CD4-positive, CD25-positive, alpha-beta regulatory T cell (primary cell): Measurements from ENCODE around the gene FAM171A2. TPM values are rescaled to one million over a fixed set of nuclear protein-coding genes. Genes with fewer than 3 reads are reported as not detected.

Experiments
- ATAC-seq, 2 donors: fragments of 150-1000 bp; cut with Tn5 transposase; one replicate each; pipeline ENCODE4 v1.10.0; 2021; ENCODE audit warnings: low read depth in 2 of 2, moderate number of reproducible peaks in 2 of 2, moderate library complexity in 1 of 2
- DNase-seq, 3 donors: peaks; one replicate each; pipeline versions ENCODE4 v3.0.0 to v3.0.0-alpha.2; 2012 to 2022; ENCODE audit warnings: mixed read lengths in 1 of 3
- H3K27ac ChIP-seq: one replicate; pipeline ENCODE4 v1.7.0; 2013; ENCODE audit warnings: mild to moderate bottlenecking, low read length; ENCODE audit not compliant: insufficient read depth, poor library complexity, severe bottlenecking
- H3K27me3 ChIP-seq: one replicate; pipeline ENCODE4 v1.7.0; 2013; ENCODE audit warnings: low read length; ENCODE audit not compliant: control insufficient read depth, insufficient read depth
- H3K36me3 ChIP-seq: one replicate; pipeline ENCODE4 v1.7.0; 2013; ENCODE audit warnings: mild to moderate bottlenecking, low read length, moderate library complexity; ENCODE audit not compliant: control insufficient read depth, insufficient read depth
- H3K4me1 ChIP-seq: 2 replicates; pipeline ENCODE4 v1.7.0; 2013; ENCODE audit warnings: mild to moderate bottlenecking, low read length; ENCODE audit not compliant: insufficient read depth, control insufficient read depth, poor library complexity, severe bottlenecking
- H3K4me3 ChIP-seq: one replicate; pipeline ENCODE4 v1.7.0; 2013; ENCODE audit warnings: low read depth, mild to moderate bottlenecking, low read length, moderate library complexity
- H3K9me3 ChIP-seq, 2 experiments: 1 replicate in 1 of 2; 2 replicates in 1 of 2; pipeline ENCODE4 v1.7.0; 2013; ENCODE audit warnings: low read length in 2 of 2, mild to moderate bottlenecking in 1 of 2, moderate library complexity in 1 of 2; ENCODE audit not compliant: control insufficient read depth in 2 of 2
- H3K27ac Mint-ChIP-seq, 3 donors: one replicate each; pipeline ENCODE4 v1.8.0; 2020 to 2022; ENCODE audit warnings: mild to moderate bottlenecking in 3 of 3, mixed read lengths in 3 of 3, moderate library complexity in 2 of 3
- H3K27me3 Mint-ChIP-seq: one replicate; pipeline ENCODE4 v1.8.0; 2022; ENCODE audit warnings: mild to moderate bottlenecking, mixed read lengths
- H3K36me3 Mint-ChIP-seq: one replicate; pipeline ENCODE4 v1.8.0; 2020; ENCODE audit warnings: mixed read lengths
- H3K4me1 Mint-ChIP-seq, 4 donors: one replicate each; pipeline ENCODE4 v1.8.0; 2020 to 2022; ENCODE audit warnings: mixed read lengths in 4 of 4, mild to moderate bottlenecking in 1 of 4
- H3K4me3 Mint-ChIP-seq, 4 donors: one replicate each; pipeline ENCODE4 v1.8.0; 2020 to 2022; ENCODE audit warnings: mild to moderate bottlenecking in 4 of 4, mixed read lengths in 4 of 4, moderate library complexity in 3 of 4
- H3K9me3 Mint-ChIP-seq, 7 donors: one replicate each; pipeline ENCODE4 v1.8.0; 2020 to 2022; ENCODE audit warnings: mixed read lengths in 7 of 7, mild to moderate bottlenecking in 3 of 7, moderate library complexity in 2 of 7
- polyA plus RNA-seq, 4 donors: library from polyadenylated mRNA; unstranded; fragments of 300-500 nt; fragmentation: Illumina TruSeq; gene quantifications; one replicate each; pipeline ENCODE4 v1.2.3, GENCODE V29; 2021
- total RNA-seq: library from RNA; stranded (reverse); gene quantifications from one replicate; pipeline ENCODE4 v1.2.3, GENCODE V29; 2022

FAM171A2 gene
- total and polyA plus RNA-seq, 5 donors from 2014 or later = 0.07 to 0.25 (median 0.09) TPM; not detected in 2

DNA sequence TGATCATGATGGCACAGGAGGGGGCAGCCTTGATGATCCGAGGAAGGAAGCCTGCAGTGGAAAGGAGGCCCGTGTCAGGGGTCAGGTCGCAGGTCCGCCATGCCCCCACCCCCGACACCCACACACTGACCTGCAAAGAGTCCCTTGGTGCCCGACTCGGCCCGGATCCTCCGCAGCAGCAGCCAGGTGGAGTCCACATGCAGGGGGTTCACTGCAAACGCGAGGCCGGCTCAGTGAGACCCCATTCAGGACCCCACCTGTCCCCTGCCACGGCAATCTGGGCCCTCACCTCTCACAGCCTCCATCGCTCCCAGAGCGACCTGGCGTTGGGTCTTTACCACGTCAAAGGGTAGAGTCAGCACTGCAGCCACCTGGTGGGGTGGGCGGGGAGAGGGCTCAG lies 43.6 kb downstream of the FAM171A2 start:
- peaks cover 0 to 8% (median 0%) of the 10 kb centered on the region in 7 donors for H3K9me3 Mint-ChIP-seq
- Histone ChIP-seq H3K4me3 (no peak overlapping the region), H3K27ac (no peak overlapping the region), H3K36me3 (peaks cover 21% of the 10 kb centered on the region), H3K9me3 (no peaks in the 10 kb centered on the region), H3K27me3 (peaks cover 5% of the 10 kb centered on the region), H3K4me1 (peaks cover 18% of the 10 kb centered on the region)
- ATAC-seq = no peak
- H3K27ac Mint-ChIP-seq = no peak overlapping the region
- peaks cover 0 to 38% (median 9%) of the 10 kb centered on the region in 4 donors for H3K4me1 Mint-ChIP-seq
- peaks cover 18% of the 10 kb centered on the region for H3K27me3 Mint-ChIP-seq
- no peak overlapping the region for H3K4me3 Mint-ChIP-seq
- DNase-seq = no peak
- H3K36me3 Mint-ChIP-seq = peaks cover 4% of the 10 kb centered on the region

DNA sequence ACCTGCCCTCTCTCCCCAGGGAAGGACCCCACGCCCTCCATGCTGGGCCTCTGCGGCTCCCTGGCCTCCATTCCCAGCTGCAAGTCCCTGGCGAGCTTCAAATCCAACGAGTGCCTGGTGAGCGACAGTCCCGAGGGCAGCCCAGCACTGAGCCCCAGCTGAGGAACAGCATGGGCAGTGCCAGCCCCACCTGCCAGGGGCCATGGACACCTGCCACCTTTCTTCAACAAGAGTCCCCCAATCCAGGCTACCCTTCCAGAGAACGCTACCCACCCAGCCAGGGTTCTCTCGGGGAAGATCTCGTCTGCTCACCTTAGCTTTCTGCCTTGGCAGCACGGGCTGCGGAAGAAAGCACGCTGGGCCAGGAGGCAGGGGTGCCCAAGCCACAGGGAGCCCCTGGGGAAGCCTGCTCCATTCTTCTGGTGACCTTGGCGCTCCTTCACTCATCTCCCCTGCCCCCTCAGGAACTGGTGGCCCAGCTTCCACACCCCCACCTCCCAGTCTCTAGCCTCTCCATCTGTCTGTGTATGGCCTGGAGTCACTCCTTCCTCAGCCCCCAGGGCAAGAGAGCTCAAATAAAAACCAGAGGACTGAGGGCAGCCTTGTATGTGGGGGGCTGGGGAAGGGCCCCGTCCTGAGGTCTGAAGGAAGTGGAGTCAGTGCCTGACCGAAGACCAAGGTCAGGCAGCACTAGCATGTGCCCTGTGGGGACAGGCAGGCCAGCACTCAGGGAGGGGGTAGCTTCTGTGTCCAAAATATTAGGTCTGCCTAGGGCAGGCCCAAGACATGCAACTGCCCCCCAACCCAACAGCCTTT lies 45.4 kb downstream of the FAM171A2 start:
- Mint-ChIP-seq H3K9me3 (peaks cover 0 to 8% (median 0%) of the 10 kb centered on the region in 7 donors), H3K36me3 (peaks cover 4% of the 10 kb centered on the region), H3K4me3 (peak overlapping the region in 1 of 4 donors; percentile 38), H3K4me1 (peaks cover 0 to 32% (median 9%) of the 10 kb centered on the region in 4 donors), H3K27ac (peak overlapping the region in 1 of 3 donors; percentile 67), H3K27me3 (peaks cover 21% of the 10 kb centered on the region)
- ATAC-seq (no peak), DNase-seq (no peak)
- H3K36me3 ChIP-seq = peaks cover 21% of the 10 kb centered on the region
- no peak overlapping the region for H3K4me3 ChIP-seq
- no peak overlapping the region for H3K27ac ChIP-seq
- H3K9me3 ChIP-seq = no peaks in the 10 kb centered on the region
- H3K4me1 ChIP-seq = peaks cover 12% of the 10 kb centered on the region
- peaks cover 10% of the 10 kb centered on the region for H3K27me3 ChIP-seq

DNA sequence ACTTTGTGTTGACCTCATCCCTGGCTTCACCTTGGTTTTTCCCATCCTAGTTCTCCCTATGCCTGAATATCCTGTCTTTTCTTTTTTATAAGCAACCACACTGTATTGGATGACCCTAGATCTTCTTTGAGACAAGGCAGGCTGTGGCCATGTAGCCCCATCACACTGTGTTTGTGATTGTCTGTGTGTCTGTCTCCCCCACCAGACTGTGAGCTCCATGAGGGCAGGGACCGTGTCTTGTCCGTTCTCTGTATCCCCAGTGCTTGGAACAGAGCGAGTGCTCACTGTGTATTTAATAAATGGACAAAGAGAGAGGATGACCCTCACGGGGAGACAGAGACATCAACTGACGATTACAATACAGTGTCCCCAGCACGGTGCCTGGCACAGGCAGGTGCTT lies 46.1 kb downstream of the FAM171A2 start:
- Histone ChIP-seq H3K9me3 (no peaks in the 10 kb centered on the region), H3K4me3 (no peak overlapping the region), H3K27me3 (peaks cover 10% of the 10 kb centered on the region), H3K4me1 (peaks cover 12% of the 10 kb centered on the region), H3K36me3 (peaks cover 21% of the 10 kb centered on the region), H3K27ac (no peak overlapping the region)
- Mint-ChIP-seq H3K27ac (no peak overlapping the region), H3K36me3 (peaks cover 4% of the 10 kb centered on the region), H3K4me1 (peaks cover 0 to 26% (median 9%) of the 10 kb centered on the region in 4 donors), H3K9me3 (peaks cover 0 to 8% (median 0%) of the 10 kb centered on the region in 7 donors), H3K27me3 (peaks cover 27% of the 10 kb centered on the region), H3K4me3 (peak overlapping the region in 3 of 4 donors; percentile 62 to 84 (median 73))
- DNase-seq (no peak), ATAC-seq (no peak)

DNA sequence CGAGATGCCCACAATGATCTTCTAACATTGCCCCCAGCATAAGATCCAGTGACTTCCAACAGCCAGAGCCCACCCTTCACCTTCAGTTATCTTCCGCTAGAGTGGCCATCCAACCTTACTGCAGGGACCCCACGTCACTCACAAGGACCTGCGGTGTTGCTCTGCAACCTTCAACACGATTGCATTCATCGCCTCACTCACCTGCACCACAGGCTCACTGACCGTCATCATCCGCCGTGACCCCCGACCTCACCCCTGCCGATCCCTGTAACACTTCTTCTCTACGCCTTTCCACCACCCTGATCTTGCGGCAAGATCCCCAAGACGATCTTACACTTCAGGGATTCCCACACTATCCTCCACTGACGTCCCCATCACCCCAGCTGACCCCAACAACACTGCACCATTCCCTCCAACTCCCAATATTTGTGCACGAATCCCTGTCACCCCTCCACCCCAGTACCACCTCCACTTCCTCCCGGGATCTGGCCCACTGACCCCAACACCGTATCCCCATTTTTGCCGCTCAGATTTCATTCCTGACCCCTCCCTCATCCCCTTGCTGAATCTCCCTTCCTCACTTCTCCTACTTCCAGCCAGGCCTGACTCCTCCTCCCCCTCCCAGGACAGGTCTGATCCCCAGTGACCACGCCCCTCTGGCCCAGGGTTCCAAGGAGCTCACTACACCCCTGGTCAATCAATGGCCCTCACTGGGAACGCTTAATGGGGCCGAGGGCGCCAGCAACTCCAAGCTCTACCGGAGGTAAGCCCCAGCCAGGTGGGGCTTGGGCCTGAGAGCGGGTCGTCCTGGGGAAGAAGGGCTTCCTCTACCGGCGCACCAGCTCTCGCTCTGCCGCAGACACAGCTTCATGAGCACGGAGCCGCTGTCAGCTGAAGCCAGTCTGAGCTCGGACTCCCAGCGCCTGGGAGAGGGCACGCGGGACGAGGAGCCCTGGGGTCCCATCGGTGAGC lies 47.6 kb downstream of the FAM171A2 start:
- DNase-seq (no peak), ATAC-seq (no peak)
- no peak overlapping the region for H3K4me3 ChIP-seq
- peaks cover 13% of the 10 kb centered on the region for H3K36me3 ChIP-seq
- Mint-ChIP-seq H3K27ac (peak overlapping the region in 1 of 3 donors; percentile 52), H3K9me3 (peaks cover 0 to 11% (median 0%) of the 10 kb centered on the region in 7 donors), H3K36me3 (peaks cover 4% of the 10 kb centered on the region), H3K4me1 (peaks cover 0 to 20% (median 9%) of the 10 kb centered on the region in 4 donors), H3K27me3 (peaks cover 31% of the 10 kb centered on the region), H3K4me3 (peak overlapping the region; percentile 64 to 81 (median 78))
- no peak overlapping the region for H3K27ac ChIP-seq
- H3K9me3 ChIP-seq = no peaks in the 10 kb centered on the region
- H3K4me1 ChIP-seq = peaks cover 12% of the 10 kb centered on the region
- peaks cover 10% of the 10 kb centered on the region for H3K27me3 ChIP-seq

DNA sequence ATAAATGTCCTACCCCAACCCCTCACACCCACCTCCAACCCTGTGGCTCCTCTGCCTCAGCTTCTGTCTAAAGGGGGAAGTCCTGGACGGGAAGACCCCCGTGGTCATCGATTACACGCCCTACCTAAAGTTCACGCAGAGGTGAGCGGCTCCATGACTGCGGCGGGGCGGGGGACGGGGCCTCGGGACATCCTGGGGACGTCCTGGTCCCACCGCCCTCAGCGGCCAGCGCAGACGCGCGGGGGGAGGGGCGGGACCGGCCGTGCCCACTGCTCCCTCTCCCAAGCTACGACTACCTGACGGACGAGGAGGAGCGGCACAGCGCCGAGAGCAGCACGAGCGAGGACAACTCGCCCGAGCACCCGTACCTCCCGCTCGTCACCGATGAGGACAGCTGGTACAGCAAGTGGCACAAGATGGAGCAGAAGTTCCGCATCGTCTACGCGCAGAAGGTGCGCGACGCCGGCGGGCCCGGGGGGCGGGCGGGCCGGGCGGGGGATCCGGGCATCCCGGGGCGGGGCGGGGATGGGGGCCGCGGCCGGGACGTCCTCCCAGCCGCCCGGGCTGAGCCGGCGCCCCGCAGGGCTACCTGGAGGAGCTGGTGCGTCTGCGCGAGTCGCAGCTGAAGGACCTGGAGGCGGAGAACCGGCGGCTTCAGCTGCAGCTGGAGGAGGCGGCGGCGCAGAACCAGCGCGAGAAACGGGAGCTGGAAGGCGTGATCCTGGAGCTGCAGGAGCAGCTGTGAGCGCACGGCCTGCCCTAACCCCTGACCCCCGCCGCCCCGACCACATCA lies 48.6 kb downstream of the FAM171A2 start:
- ATAC-seq (peak; percentile 32 to 39), DNase-seq (peak in 2 of 3 donors; percentile 22 to 37)
- Histone ChIP-seq H3K4me3 (no peak overlapping the region), H3K27me3 (peaks cover 10% of the 10 kb centered on the region), H3K27ac (no peak overlapping the region), H3K4me1 (peaks cover 12% of the 10 kb centered on the region), H3K9me3 (no peaks in the 10 kb centered on the region), H3K36me3 (peaks cover 6% of the 10 kb centered on the region)
- Mint-ChIP-seq H3K27ac (no peak overlapping the region), H3K27me3 (peaks cover 31% of the 10 kb centered on the region), H3K36me3 (peaks cover 4% of the 10 kb centered on the region), H3K9me3 (peaks cover 0 to 11% (median 0%) of the 10 kb centered on the region in 7 donors), H3K4me1 (peaks cover 0 to 19% (median 10%) of the 10 kb centered on the region in 4 donors), H3K4me3 (peak overlapping the region in 3 of 4 donors; percentile 74 to 81 (median 81))

DNA sequence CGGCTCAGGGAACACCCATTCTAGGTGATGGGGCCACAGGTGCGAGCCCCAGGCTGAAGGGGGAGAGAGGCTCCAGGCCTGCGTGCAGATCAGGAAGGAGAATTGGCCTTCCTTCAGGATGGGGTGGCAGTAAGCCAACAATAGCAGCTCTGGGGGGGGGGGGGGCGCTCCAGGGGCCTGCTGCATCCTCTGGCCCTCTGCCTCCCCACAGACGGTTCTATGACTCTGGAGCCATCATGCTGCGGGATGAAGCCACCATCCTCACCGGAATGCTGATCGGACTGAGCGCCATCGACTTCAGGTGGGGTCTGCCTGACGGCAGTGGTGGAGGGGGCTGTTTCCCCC lies 49.2 kb downstream of the FAM171A2 start:
- H3K27me3 ChIP-seq = peaks cover 10% of the 10 kb centered on the region

DNA sequence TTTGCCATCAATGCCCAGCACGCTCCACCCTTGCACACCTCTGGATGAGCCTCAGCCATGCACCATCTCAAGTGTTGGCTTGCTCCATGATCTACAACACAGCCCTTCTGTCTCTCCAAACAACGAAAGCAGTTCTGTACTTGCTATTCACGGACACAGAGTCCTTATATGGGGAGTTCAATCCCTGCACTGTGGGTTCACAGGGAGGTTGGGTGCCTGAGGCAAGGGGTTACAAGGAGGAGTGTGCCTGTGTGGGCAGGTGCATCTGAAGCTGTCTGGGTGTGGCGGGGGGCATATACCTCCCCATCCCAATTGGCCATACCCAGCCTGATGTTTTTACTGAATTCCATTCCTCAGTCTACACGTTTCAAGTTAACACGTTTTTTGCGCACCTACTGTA lies 49.6 kb downstream of the FAM171A2 start:
- no peak overlapping the region for H3K27ac ChIP-seq
- no peak for DNase-seq
- H3K4me1 ChIP-seq = peaks cover 16% of the 10 kb centered on the region
- peaks cover 32% of the 10 kb centered on the region for H3K27me3 Mint-ChIP-seq
- H3K4me3 Mint-ChIP-seq = peak overlapping the region in 3 of 4 donors; percentile 16 to 71 (median 59)
- ATAC-seq = no peak
- H3K4me1 Mint-ChIP-seq = peaks cover 0 to 27% (median 15%) of the 10 kb centered on the region in 4 donors
- no peak overlapping the region for H3K4me3 ChIP-seq
- H3K36me3 Mint-ChIP-seq = no peaks in the 10 kb centered on the region
- peaks cover 10% of the 10 kb centered on the region for H3K27me3 ChIP-seq
- H3K9me3 ChIP-seq = no peaks in the 10 kb centered on the region
- no peak overlapping the region for H3K27ac Mint-ChIP-seq
- no peaks in the 10 kb centered on the region for H3K36me3 ChIP-seq
- peaks cover 0 to 8% (median 0%) of the 10 kb centered on the region in 7 donors for H3K9me3 Mint-ChIP-seq

More for the DNA sequence above, 49.2 kb downstream of the FAM171A2 start:
- H3K4me3 Mint-ChIP-seq = peak overlapping the region; percentile 16 to 71 (median 54)
- Histone ChIP-seq H3K27ac (no peak overlapping the region), H3K4me3 (no peak overlapping the region), H3K36me3 (peaks cover under 1% of the 10 kb centered on the region), H3K4me1 (peaks cover 12% of the 10 kb centered on the region), H3K9me3 (no peaks in the 10 kb centered on the region)
- H3K36me3 Mint-ChIP-seq = peaks cover 3% of the 10 kb centered on the region
- H3K4me1 Mint-ChIP-seq = peaks cover 0 to 24% (median 14%) of the 10 kb centered on the region in 4 donors
- H3K9me3 Mint-ChIP-seq = peaks cover 0 to 11% (median 0%) of the 10 kb centered on the region in 7 donors
- H3K27me3 Mint-ChIP-seq = peaks cover 31% of the 10 kb centered on the region
- DNase-seq (no peak), ATAC-seq (no peak)
- no peak overlapping the region for H3K27ac Mint-ChIP-seq
